ENCODE results near the gene B9D1. TPM values are rescaled to one million over a fixed set of nuclear protein-coding genes. Genes with fewer than 3 reads are reported as not detected.

The B9D1 gene
- total and polyA plus RNA-seq, 5 donors from 2014 or later, result 1.2 to 2.1 (median 1.6) TPM

DNA sequence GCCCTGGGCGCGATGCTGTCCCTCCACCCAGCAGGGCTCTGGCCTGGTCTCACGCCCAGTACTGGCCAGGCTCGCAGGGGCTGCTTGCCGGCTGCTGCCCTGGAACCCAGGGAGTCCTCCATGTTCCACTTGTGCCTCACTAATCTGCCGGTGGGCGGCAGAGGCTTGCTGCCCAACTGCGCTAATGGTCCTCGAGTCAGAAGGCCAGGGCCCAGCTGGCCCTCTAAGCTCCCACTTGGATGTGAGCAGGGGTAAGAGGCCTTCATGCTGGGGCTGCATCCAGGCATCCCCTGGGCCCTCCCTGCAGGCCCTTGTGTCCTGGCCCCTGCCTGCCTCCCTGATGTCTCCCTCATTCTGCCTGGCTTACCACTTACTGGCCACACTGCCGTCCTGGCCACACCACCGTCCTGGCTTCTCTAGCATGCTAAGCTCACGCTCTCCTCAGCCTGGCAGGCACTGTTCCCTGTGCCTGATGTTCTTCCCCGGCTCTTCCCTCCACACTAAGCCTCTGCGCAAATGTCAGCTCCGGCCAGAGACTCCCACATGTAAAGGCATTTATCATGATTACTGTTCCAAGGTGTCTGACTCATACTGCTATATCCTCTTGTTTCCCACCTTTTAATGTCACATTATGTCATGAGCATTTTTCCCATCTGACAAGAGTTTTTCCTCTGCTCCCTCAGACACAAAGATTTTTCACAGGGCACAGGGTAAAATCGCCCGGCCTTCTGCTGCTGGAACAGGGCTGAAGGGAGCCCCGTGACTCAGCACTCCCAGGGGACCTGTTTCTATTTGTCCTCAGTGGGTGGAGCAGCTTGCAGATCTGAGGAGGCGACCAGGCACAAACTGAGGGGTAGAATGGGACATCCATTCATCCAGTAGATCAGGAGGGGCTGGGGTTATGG, 15.9 kb downstream of the B9D1 start:
- no peaks in the 10 kb centered on the region for H3K27me3 ChIP-seq (ENCODE audit: control insufficient read depth, insufficient read depth, low read length)
- H3K9me3 ChIP-seq (ENCODE audit: control insufficient read depth in 2 of 2, low read length in 2 of 2), result no peaks in the 10 kb centered on the region
- ATAC-seq (ENCODE audit: low read depth in 2 of 2) (no peak), DNase-seq (no peak)
- H3K36me3 ChIP-seq (ENCODE audit: control insufficient read depth, insufficient read depth, low read length), result no peaks in the 10 kb centered on the region
- no peak overlapping the region for H3K4me3 ChIP-seq (ENCODE audit: low read depth, low read length)
- H3K9me3 Mint-ChIP-seq, result no peaks in the 10 kb centered on the region
- no peak overlapping the region for H3K27ac ChIP-seq (ENCODE audit: insufficient read depth, low read length, poor library complexity, severe bottlenecking)
- H3K4me1 ChIP-seq (ENCODE audit: control insufficient read depth, insufficient read depth, low read length, poor library complexity, severe bottlenecking), result no peaks in the 10 kb centered on the region
- no peaks in the 10 kb centered on the region for H3K36me3 Mint-ChIP-seq
- no peak overlapping the region for H3K4me3 Mint-ChIP-seq
- peaks cover 6% of the 10 kb centered on the region for H3K27me3 Mint-ChIP-seq
- H3K27ac Mint-ChIP-seq, result no peak overlapping the region
- no peaks in the 10 kb centered on the region for H3K4me1 Mint-ChIP-seq

DNA sequence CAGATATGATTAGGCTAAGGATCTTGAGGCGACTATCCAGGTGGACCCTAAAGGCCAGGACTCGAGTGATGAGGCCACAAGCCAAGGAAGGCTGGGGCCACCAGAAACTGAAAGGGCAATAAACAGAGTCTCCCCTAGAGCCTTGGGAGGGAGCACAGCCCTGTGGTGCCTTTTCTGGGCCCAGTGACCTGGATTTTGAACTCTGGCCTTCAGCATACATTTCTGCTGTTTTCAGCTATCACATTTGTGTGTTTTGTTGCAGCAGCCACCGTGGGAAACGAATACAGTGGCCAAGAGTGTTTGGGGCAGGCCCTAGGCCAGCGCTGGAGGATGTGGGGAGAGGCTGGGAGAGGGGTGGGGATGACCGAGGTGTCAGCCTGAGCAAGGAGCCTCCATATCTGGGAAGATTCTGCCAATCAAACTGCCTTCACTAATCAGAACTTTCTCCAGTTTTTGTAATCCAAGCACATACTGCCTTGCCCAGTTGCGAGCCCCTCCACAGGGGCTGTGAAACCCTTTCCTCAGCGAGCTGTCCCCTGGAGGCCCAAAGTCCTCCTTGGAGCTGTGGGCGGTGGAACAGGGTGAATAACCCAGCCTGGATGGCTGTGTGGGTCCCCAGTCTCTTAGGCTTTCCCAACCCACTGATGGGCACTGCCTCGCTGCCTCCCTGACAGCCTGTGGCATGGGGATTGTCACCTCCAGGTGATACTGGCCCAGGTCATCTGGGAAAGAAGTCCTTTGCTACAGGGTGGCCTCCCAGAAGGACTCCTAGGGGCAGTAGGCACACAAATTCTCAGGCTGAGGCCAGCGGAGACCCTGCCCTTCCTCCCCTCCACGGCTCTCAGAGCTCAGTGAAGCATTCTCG, 16.8 kb downstream of the B9D1 start:
- H3K36me3 ChIP-seq (ENCODE audit: control insufficient read depth, insufficient read depth, low read length), result no peaks in the 10 kb centered on the region
- DNase-seq (no peak), ATAC-seq (ENCODE audit: low read depth in 2 of 2) (no peak)
- Mint-ChIP-seq H3K4me1 (no peaks in the 10 kb centered on the region), H3K36me3 (no peaks in the 10 kb centered on the region), H3K9me3 (no peaks in the 10 kb centered on the region), H3K27me3 (no peaks in the 10 kb centered on the region), H3K4me3 (no peak overlapping the region), H3K27ac (no peak overlapping the region)
- no peak overlapping the region for H3K4me3 ChIP-seq (ENCODE audit: low read depth, low read length)
- H3K9me3 ChIP-seq (ENCODE audit: control insufficient read depth in 2 of 2, low read length in 2 of 2), result no peaks in the 10 kb centered on the region
- H3K27me3 ChIP-seq (ENCODE audit: control insufficient read depth, insufficient read depth, low read length), result no peaks in the 10 kb centered on the region
- no peaks in the 10 kb centered on the region for H3K4me1 ChIP-seq (ENCODE audit: control insufficient read depth, insufficient read depth, low read length, poor library complexity, severe bottlenecking)
- H3K27ac ChIP-seq (ENCODE audit: insufficient read depth, low read length, poor library complexity, severe bottlenecking), result no peak overlapping the region

DNA sequence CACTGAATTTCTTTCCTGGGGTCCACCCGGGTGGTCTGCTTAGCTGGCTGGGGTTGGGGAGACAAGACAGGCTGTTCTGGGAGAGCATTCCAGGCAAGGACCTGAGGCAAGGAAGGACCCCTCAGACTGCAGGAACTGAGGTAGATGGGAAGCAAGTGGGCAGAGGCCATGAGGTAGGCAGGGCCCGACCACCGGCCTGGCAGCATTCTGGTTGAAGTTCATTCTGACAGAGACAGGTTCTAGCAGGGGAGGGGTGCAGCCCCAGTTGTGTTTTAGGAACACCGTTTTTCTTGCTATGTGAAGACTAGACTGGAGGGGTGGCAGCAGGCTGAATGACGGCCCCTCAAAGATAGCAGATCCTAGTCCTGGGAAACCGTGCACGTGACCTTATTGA, 17.5 kb downstream of the B9D1 start:
- no peaks in the 10 kb centered on the region for H3K27me3 Mint-ChIP-seq
- Histone ChIP-seq H3K4me3 (ENCODE audit: low read depth, low read length) (no peak overlapping the region), H3K27ac (ENCODE audit: insufficient read depth, low read length, poor library complexity, severe bottlenecking) (no peak overlapping the region), H3K9me3 (ENCODE audit: control insufficient read depth in 2 of 2, low read length in 2 of 2) (no peaks in the 10 kb centered on the region), H3K4me1 (ENCODE audit: control insufficient read depth, insufficient read depth, low read length, poor library complexity, severe bottlenecking) (no peaks in the 10 kb centered on the region), H3K36me3 (ENCODE audit: control insufficient read depth, insufficient read depth, low read length) (no peaks in the 10 kb centered on the region), H3K27me3 (ENCODE audit: control insufficient read depth, insufficient read depth, low read length) (no peaks in the 10 kb centered on the region)
- no peak for DNase-seq
- no peaks in the 10 kb centered on the region for H3K4me1 Mint-ChIP-seq
- H3K27ac Mint-ChIP-seq, result peak overlapping the region in 1 of 3 donors; percentile 56
- no peak for ATAC-seq (ENCODE audit: low read depth in 2 of 2)
- peak overlapping the region in 1 of 4 donors; percentile 32 for H3K4me3 Mint-ChIP-seq
- no peaks in the 10 kb centered on the region for H3K36me3 Mint-ChIP-seq
- H3K9me3 Mint-ChIP-seq, result no peaks in the 10 kb centered on the region

DNA sequence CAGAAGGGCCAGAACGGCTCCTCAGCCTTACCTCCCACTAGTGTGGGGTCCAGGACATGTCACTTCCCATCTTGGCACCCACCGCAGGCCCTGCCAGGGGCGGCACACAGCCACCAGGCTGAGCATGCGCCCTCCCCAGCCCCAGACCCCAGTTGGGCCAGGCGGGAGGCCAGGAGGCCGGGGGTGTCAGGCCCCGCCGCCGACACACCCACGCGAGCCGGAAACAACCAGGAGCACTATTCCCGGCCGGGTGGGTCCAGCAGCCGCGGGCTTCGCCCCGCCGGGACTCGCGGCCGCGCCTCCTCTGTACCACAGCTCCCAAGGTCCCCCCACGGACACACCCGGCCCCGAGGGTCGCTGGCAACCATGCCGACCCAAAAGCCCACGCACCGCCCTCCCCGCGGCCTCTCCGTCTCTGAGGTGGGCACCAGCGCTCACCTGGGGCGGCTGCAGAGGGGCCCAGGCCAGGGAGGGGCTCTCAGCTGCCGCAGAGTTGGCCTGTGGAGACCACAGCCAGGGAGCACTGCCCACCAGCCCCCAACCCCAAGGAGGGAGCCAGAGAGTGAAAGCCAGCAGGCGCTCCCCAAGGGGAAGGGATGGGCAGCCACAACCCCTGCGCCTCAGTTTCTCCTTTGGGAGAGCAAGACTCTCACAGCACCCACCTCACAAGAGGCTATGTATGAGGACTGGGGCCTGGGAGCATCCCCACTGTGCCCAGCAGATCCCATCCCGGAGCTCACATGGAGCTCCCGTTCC, 18.0 kb downstream of the B9D1 start:
- Mint-ChIP-seq H3K4me3 (peak overlapping the region in 1 of 4 donors; percentile 32), H3K27me3 (no peaks in the 10 kb centered on the region), H3K4me1 (no peaks in the 10 kb centered on the region), H3K27ac (peak overlapping the region in 1 of 3 donors; percentile 56), H3K9me3 (no peaks in the 10 kb centered on the region), H3K36me3 (no peaks in the 10 kb centered on the region)
- Histone ChIP-seq H3K27ac (ENCODE audit: insufficient read depth, low read length, poor library complexity, severe bottlenecking) (no peak overlapping the region), H3K36me3 (ENCODE audit: control insufficient read depth, insufficient read depth, low read length) (no peaks in the 10 kb centered on the region), H3K4me1 (ENCODE audit: control insufficient read depth, insufficient read depth, low read length, poor library complexity, severe bottlenecking) (no peaks in the 10 kb centered on the region), H3K27me3 (ENCODE audit: control insufficient read depth, insufficient read depth, low read length) (no peaks in the 10 kb centered on the region), H3K4me3 (ENCODE audit: low read depth, low read length) (no peak overlapping the region), H3K9me3 (ENCODE audit: control insufficient read depth in 2 of 2, low read length in 2 of 2) (no peaks in the 10 kb centered on the region)
- no peak for ATAC-seq (ENCODE audit: low read depth in 2 of 2)
- no peak for DNase-seq

DNA sequence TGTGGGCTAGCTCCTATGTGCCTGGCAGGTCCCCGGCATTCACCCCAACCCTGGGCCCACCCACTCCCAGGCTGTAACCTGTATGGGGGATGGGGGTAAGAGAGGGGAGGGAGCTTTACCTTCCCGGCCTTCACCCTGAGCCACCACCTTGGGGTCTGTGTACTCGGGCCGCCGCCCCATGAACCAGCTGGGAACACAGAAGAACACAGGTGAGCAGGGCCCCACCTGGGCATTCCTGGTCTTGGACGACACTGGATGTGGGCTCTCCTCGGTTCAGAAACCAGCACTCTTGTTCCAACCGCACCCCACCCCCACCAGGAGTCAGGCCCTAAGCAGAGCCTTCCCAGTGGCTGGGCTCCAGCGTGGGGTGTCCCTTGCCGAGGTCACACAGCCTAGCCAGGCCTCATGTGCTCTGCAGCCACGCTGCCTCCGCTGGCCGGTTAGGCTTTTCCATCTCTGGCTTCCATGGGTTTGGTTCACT, 18.8 kb downstream of the B9D1 start:
- DNase-seq (no peak), ATAC-seq (ENCODE audit: low read depth in 2 of 2) (no peak)
- Mint-ChIP-seq H3K4me3 (no peak overlapping the region), H3K36me3 (no peaks in the 10 kb centered on the region), H3K4me1 (no peaks in the 10 kb centered on the region), H3K9me3 (no peaks in the 10 kb centered on the region), H3K27me3 (no peaks in the 10 kb centered on the region), H3K27ac (no peak overlapping the region)
- Histone ChIP-seq H3K36me3 (ENCODE audit: control insufficient read depth, insufficient read depth, low read length) (no peaks in the 10 kb centered on the region), H3K4me1 (ENCODE audit: control insufficient read depth, insufficient read depth, low read length, poor library complexity, severe bottlenecking) (no peaks in the 10 kb centered on the region), H3K27ac (ENCODE audit: insufficient read depth, low read length, poor library complexity, severe bottlenecking) (no peak overlapping the region), H3K9me3 (ENCODE audit: control insufficient read depth in 2 of 2, low read length in 2 of 2) (no peaks in the 10 kb centered on the region), H3K27me3 (ENCODE audit: control insufficient read depth, insufficient read depth, low read length) (no peaks in the 10 kb centered on the region), H3K4me3 (ENCODE audit: low read depth, low read length) (no peak overlapping the region)

DNA sequence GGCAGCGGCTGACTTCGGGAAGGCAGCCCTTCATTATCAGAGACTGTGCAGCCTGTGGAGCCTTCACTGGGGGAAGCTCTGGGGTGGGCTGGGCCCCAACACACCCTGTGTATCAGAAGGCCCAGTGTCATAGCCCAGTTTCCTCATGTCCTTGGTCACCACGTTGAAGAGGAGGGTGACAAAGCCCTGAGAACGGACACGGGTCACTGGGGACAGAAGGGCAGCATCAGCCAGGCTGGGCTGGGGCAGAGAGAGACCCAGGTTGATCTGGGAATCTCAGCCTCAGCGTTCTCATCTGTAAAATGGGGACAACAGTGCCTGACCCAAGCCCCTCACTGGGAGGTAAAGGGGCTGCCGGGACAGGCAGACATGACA, 19.3 kb downstream of the B9D1 start:
- Mint-ChIP-seq H3K27me3 (no peaks in the 10 kb centered on the region), H3K9me3 (no peaks in the 10 kb centered on the region), H3K27ac (no peak overlapping the region), H3K4me1 (no peaks in the 10 kb centered on the region), H3K4me3 (no peak overlapping the region), H3K36me3 (no peaks in the 10 kb centered on the region)
- Histone ChIP-seq H3K9me3 (ENCODE audit: control insufficient read depth in 2 of 2, low read length in 2 of 2) (no peaks in the 10 kb centered on the region), H3K4me1 (ENCODE audit: control insufficient read depth, insufficient read depth, low read length, poor library complexity, severe bottlenecking) (no peaks in the 10 kb centered on the region), H3K4me3 (ENCODE audit: low read depth, low read length) (no peak overlapping the region), H3K27ac (ENCODE audit: insufficient read depth, low read length, poor library complexity, severe bottlenecking) (no peak overlapping the region), H3K36me3 (ENCODE audit: control insufficient read depth, insufficient read depth, low read length) (no peaks in the 10 kb centered on the region), H3K27me3 (ENCODE audit: control insufficient read depth, insufficient read depth, low read length) (no peaks in the 10 kb centered on the region)
- ATAC-seq (ENCODE audit: low read depth in 2 of 2) (no peak), DNase-seq (no peak)

DNA sequence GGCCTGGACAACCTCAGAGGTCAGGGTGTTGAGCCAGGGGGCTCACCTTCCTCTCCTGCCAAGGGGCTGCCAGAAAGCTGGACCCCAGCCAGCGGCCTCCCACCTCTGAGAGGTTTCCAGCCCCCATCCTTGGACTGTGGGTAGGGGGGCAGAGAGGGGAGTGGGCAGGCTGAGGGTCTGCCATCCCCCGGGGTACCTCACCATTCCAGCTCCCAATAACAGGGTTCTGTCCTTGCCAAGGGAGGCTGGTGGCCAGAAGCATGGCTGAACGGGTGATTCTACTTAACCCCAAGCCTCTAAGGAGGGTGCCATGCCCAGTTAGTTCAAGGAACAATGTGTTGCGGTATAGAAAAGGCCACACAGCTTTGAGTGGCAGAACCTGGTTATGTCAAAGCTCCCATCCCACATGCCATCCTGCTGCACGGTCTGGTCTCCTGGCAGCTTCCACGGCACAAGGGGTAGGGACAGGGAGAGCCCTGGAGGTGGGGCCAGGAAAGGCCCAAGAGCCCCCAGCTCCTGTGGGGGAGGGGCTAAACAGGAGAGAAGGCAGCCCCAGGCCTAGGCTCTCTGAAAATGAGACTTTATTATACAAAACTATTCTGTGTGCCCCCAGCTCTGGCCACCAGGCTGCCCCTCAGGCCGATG, 19.8 kb downstream of the B9D1 start:
- H3K4me3 Mint-ChIP-seq, result no peak overlapping the region
- Histone ChIP-seq H3K4me3 (ENCODE audit: low read depth, low read length) (no peak overlapping the region), H3K27me3 (ENCODE audit: control insufficient read depth, insufficient read depth, low read length) (no peaks in the 10 kb centered on the region), H3K4me1 (ENCODE audit: control insufficient read depth, insufficient read depth, low read length, poor library complexity, severe bottlenecking) (no peaks in the 10 kb centered on the region), H3K9me3 (ENCODE audit: control insufficient read depth in 2 of 2, low read length in 2 of 2) (no peaks in the 10 kb centered on the region), H3K27ac (ENCODE audit: insufficient read depth, low read length, poor library complexity, severe bottlenecking) (no peak overlapping the region), H3K36me3 (ENCODE audit: control insufficient read depth, insufficient read depth, low read length) (no peaks in the 10 kb centered on the region)
- H3K27ac Mint-ChIP-seq, result no peak overlapping the region
- no peak for DNase-seq
- no peaks in the 10 kb centered on the region for H3K9me3 Mint-ChIP-seq
- ATAC-seq (ENCODE audit: low read depth in 2 of 2), result no peak
- H3K4me1 Mint-ChIP-seq, result no peaks in the 10 kb centered on the region
- H3K36me3 Mint-ChIP-seq, result no peaks in the 10 kb centered on the region
- no peaks in the 10 kb centered on the region for H3K27me3 Mint-ChIP-seq

Measured in CD4-positive, CD25-positive, alpha-beta regulatory T cell (primary cell).